Left lung (tissue), 10 donors: ENCODE data around the gene AHDC1. TPM values are rescaled to one million over a fixed set of nuclear protein-coding genes. Genes with fewer than 3 reads are reported as not detected.
A peak's percentile ranks its signal among the peaks of the same experiment; 100 is the strongest.

Experiments
- ATAC-seq: fragments of 200-7000 bp; cut with Tn5 transposase; one replicate; pipeline ENCODE4 v1.9.1; 2020; ENCODE audit warnings: moderate library complexity
- DNase-seq, 4 donors: peaks; one replicate each; pipeline ENCODE4 v3.0.0-alpha.2; 2013 to 2020
- H3K27ac ChIP-seq, 2 donors: fragments of 200-600 bp; sonication (generic) in 1 of 2; one replicate each; pipeline versions ENCODE4 v1.5.0 to v1.8.0; 2020 to 2021
- H3K27me3 ChIP-seq, 2 donors: fragments of 200-600 bp; sonication (generic) in 1 of 2; one replicate each; pipeline versions ENCODE4 v1.5.0 to v1.8.0; 2020 to 2021
- H3K36me3 ChIP-seq, 2 donors: fragments of 200-600 bp; sonication (generic) in 1 of 2; one replicate each; pipeline versions ENCODE4 v1.5.0 to v1.8.0; 2020 to 2021
- H3K4me1 ChIP-seq, 2 donors: fragments of 200-600 bp; one replicate each; pipeline ENCODE4 v1.8.0; 2021
- H3K4me3 ChIP-seq, 2 donors: fragments of 200-600 bp; sonication (generic) in 1 of 2; one replicate each; pipeline versions ENCODE4 v1.5.0 to v1.8.0; 2020 to 2021; ENCODE audit warnings: mild to moderate bottlenecking in 1 of 2
- H3K9me3 ChIP-seq, 2 donors: fragments of 200-600 bp; sonication (generic) in 1 of 2; one replicate each; pipeline versions ENCODE4 v1.5.0 to v1.8.0; 2020 to 2021
- intact Hi-C, 2 donors: fragments of 100-400 bp; cut with DNase I; formaldehyde crosslinking; loops; one replicate each; pipeline versions ENCODE4 v1.11.2 to v1.14.2; 2022
- polyA plus RNA-seq, 6 donors: library from polyadenylated mRNA; unstranded; fragments of 120-200 nt; gene quantifications; one replicate each; pipeline ENCODE4 v1.2.1, GENCODE V29; 2013; ENCODE audit not compliant: insufficient read length in 6 of 6
- total RNA-seq, 2 donors: library from RNA; stranded (reverse); fragmentation: NEBNext Ultra II Directional; extraction: Animal tissue kit (Norgen Biotek cat#: 25700); gene quantifications; one replicate each; pipeline ENCODE4 v1.2.1, GENCODE V29; 2021
- TF ChIP-seq, protein P1 (sequence below), 2 donors: fragments of 200-600 bp; sonication (generic) in 1 of 2; IDR thresholded peaks; one replicate each; pipeline versions ENCODE4 v1.5.0 to v1.8.0; 2021; ENCODE audit warnings: antibody characterized with exemption in 2 of 2
- donor health status: DM: no; HTN: yes; CAD: no.
- donor health status: DM: no; HTN: no; CAD: no.

AHDC1 gene
- total and polyA plus RNA-seq, 8 donors = 32.2 to 48.8 (median 41.2) TPM

DNA sequence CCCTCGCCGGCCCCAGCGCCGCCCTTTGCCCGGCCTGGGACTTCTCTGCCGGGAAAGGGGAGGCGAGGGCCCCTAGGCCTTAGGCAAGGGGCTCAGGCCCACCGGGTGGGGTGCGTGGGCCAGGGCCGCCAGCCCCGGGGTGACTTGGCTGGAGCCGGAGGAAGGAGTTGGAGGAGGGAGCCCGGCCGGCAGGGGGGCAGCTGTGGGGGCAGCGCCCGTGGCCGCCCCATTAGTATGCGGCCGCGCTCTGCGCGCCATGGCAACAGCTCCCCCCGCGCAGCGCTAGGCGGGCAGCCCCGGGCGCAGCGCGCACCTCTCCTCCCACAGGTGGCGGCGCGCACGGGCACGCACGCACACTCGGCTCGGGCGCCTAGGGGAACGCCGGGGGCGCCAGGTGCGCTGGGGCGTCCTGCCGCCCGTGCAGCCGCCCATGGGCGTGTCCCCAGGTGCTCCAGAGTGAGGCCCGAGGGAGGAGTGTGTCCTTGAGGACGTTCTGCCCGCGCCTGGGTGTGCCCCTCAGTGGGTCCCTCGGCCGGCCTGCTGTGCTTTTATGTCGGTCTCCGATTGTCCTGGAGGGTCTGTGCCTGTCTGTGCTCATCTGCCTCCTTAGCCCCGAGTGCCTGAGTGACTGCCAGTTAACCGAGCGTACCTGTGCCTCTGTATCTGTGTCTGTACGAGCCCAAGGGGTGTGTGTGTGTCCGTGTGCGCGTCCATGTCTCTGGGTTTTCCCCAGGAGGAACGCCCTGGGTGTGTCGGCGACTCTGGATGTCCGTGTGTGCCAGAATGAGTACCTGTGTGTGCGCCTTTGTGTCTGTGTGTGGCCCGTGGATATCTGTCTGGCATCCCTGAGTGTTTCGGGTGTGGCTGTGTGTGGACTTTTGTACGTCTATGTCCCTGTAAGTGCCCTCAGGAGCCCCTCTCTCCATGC is 75.8 kb downstream of the AHDC1 start:
- Histone ChIP-seq H3K4me1 (peaks cover 43 to 69% of the 10 kb centered on the region in 2 donors), H3K9me3 (no peaks in the 10 kb centered on the region), H3K27me3 (peaks cover 0 to 18% of the 10 kb centered on the region in 2 donors), H3K27ac (peak overlapping the region; percentile 68 to 81), H3K36me3 (peaks cover 0 to 6% of the 10 kb centered on the region in 2 donors), H3K4me3 (peak overlapping the region; percentile 37 to 38)
- intact Hi-C loops = no loop called here
- TF ChIP-seq, protein P1, sequence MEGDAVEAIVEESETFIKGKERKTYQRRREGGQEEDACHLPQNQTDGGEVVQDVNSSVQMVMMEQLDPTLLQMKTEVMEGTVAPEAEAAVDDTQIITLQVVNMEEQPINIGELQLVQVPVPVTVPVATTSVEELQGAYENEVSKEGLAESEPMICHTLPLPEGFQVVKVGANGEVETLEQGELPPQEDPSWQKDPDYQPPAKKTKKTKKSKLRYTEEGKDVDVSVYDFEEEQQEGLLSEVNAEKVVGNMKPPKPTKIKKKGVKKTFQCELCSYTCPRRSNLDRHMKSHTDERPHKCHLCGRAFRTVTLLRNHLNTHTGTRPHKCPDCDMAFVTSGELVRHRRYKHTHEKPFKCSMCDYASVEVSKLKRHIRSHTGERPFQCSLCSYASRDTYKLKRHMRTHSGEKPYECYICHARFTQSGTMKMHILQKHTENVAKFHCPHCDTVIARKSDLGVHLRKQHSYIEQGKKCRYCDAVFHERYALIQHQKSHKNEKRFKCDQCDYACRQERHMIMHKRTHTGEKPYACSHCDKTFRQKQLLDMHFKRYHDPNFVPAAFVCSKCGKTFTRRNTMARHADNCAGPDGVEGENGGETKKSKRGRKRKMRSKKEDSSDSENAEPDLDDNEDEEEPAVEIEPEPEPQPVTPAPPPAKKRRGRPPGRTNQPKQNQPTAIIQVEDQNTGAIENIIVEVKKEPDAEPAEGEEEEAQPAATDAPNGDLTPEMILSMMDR (IDR thresholded peaks at IDR 0.05) = no peak
- DNase-seq = peak; percentile 59 to 88 (median 82)
- ATAC-seq = peak; percentile 79

DNA sequence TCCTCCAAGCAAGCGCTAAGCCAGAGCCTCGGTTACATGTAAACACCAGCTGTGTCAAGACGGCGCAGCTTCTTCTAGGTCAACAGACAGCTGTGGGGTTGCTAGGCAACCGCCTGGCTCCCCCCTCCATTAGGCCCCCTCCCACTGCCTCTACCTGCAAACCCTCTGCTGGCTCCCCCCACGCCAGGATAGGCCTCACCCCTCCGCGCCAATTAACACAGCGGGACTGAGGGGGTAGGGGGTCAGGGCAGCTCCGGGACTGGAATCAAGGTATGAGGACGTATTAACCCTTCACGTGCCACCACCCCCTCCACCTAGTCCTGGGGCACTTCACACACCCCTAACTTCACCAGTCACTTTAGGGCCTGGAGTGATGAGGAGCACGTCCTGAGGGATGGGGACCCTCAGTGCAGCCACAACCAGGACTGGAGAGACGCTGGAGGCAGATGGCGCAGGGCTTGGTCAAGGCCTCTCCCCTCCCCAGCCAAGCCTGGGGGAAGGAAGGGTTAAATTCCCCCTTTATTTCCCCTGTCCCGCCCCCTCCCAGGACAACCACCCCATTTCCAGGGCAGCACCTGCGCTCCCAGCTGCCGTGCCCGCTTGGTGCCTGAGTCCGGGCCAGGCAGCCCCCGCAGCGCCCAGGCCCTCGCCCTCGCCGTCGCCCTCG is 76.6 kb downstream of the AHDC1 start:
- ATAC-seq (no peak), DNase-seq (peak in 3 of 4 donors; percentile 64 to 93 (median 87))
- no peaks in the 10 kb centered on the region for H3K36me3 ChIP-seq
- H3K27ac ChIP-seq = peak overlapping the region; percentile 68 to 81
- peaks cover 50 to 77% of the 10 kb centered on the region in 2 donors for H3K4me1 ChIP-seq
- peak overlapping the region; percentile 37 to 38 for H3K4me3 ChIP-seq
- H3K27me3 ChIP-seq = peaks cover 0 to 18% of the 10 kb centered on the region in 2 donors
- TF ChIP-seq, protein P1 (IDR thresholded peaks at IDR 0.05) = no peak
- H3K9me3 ChIP-seq = no peaks in the 10 kb centered on the region
- intact Hi-C loops = no loop called here

DNA sequence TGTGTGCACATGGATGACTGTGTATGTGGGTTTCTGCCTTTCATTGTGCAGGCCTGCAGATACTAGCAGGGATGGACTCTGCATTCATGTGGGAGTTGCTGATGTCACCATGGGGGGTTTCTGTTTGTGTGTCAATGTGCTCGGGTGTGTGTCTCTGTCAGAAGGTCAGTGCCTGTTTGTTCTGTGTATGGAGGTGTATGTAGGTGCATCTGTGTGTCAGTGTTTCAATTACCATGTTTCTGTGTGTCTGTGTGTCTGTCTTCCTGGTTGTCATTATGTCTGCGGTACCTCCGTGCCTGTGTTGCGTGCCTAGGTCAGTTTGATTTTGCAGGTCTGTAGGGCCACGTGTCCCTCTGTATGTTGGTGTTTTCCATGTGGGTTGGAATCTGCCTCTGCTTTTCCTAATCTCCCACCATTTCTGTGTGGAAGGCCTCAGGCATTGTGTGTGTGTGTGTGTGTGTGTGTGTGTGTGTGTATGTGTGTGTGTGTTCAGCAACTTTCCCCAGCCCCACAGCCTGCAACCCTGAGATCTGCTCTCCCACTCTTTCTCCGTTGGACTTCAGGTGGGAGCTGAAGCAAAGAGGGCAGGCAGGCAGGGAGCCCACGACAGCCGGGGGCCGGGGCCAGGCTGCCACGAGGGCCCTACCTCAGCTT is 77.2 kb downstream of the AHDC1 start:
- peak overlapping the region in 1 of 2 donors; percentile 19 for H3K4me3 ChIP-seq
- intact Hi-C loops = no loop called here
- DNase-seq (no peak), ATAC-seq (no peak)
- H3K9me3 ChIP-seq = no peaks in the 10 kb centered on the region
- H3K36me3 ChIP-seq = no peaks in the 10 kb centered on the region
- peaks cover 0 to 18% of the 10 kb centered on the region in 2 donors for H3K27me3 ChIP-seq
- TF ChIP-seq, protein P1 (IDR thresholded peaks at IDR 0.05) = no peak
- peak overlapping the region; percentile 68 to 81 for H3K27ac ChIP-seq
- H3K4me1 ChIP-seq = peaks cover 51 to 84% of the 10 kb centered on the region in 2 donors

DNA sequence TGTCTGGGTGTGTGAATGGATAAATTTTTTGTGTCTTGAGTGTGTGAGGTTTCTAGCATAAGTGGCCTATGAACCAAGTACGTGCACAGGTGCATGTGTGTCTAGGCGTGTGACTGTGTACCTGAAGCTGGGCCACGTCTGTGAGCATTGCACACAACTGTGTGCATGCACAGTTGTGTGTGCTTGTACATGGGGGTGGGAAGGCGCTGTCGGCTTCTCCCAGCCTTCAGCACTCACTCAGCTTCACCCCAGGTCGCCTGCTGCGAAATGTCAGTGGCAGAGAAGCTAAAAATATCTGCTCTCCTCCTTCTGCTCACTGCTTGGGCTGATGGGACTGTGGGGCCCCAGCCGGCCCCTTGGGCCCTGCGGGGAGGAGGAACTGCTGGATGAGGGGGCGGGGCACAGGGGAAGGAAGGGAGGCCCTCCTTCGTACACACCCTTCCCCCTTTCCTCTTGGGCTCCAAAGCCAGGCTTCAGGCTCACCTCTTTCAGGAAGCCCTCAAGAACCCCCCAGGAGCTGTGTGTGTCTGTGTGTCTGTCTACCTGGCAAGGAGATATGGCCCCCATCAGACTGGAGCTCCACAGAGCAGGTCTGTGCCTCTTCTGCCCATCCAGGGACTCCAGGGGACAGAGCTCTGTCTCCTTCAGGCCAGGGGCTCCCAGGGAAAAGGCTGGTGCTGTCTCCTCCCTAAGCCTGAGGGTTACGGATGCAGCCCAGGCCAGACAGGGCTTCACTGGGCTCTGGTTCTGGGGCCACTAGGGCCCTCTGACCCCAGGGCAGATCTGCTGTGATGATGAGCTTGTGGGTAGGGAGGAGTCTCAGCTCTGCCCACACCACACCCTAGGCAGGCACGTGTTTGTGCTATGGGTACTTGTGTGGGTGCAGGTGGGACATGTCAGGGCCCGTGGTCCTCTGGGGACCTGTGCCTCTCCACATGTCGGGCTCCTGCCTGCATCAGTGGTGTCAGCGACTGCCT is 78.4 kb downstream of the AHDC1 start:
- TF ChIP-seq, protein P1 (IDR thresholded peaks at IDR 0.05) = no peak
- H3K9me3 ChIP-seq = no peaks in the 10 kb centered on the region
- no peaks in the 10 kb centered on the region for H3K36me3 ChIP-seq
- H3K4me1 ChIP-seq = peaks cover 58 to 93% of the 10 kb centered on the region in 2 donors
- DNase-seq (peak; percentile 82 to 93 (median 87)), ATAC-seq (peak; percentile 52)
- H3K4me3 ChIP-seq = peak overlapping the region in 1 of 2 donors; percentile 19
- H3K27me3 ChIP-seq = peaks cover 0 to 18% of the 10 kb centered on the region in 2 donors
- H3K27ac ChIP-seq = peak overlapping the region; percentile 71 to 80
- intact Hi-C loops = no loop called here
